ENCODE measurements around the gene KDM5C.

KDM5C gene

DNA sequence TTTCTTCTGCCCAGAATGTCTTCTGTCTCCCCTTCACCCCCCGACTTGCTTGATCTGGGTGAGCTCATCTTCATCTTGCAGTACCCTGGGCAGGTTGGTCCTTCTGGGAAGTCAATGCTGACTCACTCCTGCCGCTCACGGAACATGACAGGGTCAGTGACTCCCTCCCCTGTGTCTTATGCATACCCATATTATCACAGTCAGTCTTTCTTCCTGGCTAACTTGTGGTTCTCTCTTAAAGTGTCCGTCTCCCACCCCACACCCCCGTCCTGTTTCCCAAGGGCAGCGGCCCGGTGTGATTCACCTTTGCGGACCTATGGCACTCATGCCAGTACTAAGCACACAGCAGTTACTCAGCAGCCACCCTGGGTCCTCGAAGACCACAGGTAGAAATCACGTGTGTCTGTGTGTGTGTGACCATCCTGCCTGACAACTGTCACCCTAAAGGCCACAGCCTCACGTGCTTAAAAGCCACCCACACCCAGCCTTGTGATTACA, 38.6 kb upstream of the KDM5C start:
- peak; percentile 44 for DNase-seq (ENCODE audit: low read depth)
- TF ChIP-seq, protein P1, sequence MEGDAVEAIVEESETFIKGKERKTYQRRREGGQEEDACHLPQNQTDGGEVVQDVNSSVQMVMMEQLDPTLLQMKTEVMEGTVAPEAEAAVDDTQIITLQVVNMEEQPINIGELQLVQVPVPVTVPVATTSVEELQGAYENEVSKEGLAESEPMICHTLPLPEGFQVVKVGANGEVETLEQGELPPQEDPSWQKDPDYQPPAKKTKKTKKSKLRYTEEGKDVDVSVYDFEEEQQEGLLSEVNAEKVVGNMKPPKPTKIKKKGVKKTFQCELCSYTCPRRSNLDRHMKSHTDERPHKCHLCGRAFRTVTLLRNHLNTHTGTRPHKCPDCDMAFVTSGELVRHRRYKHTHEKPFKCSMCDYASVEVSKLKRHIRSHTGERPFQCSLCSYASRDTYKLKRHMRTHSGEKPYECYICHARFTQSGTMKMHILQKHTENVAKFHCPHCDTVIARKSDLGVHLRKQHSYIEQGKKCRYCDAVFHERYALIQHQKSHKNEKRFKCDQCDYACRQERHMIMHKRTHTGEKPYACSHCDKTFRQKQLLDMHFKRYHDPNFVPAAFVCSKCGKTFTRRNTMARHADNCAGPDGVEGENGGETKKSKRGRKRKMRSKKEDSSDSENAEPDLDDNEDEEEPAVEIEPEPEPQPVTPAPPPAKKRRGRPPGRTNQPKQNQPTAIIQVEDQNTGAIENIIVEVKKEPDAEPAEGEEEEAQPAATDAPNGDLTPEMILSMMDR (IDR thresholded peaks at IDR 0.05; ENCODE audit: low read length, missing control alignments) = no peak
- H3K4me3 ChIP-seq (replicated peaks; ENCODE audit: low read depth, low read length) = no peak overlapping the region

DNA sequence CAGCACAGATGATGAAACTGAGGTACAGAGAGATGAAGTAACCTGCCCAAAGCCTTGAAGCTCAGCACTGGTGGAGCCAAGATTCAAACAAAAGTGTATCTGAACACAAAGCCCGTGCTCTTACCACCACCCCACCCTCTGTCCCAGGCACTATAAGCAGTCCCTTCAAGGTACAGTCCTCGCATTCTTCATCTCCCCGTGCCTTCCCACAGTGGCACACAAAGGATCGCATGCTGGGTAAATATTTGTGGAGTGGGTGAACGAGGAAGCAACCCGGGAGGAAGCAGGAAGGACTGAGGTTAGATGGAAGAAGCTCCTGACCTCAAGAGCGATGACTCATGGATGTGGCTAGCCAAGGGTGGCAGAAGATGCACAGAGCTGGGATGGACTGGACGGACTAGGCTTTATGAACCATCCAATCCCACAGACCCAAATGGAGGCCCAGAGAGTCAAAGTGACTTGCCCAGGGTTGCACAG, 37.9 kb upstream of the KDM5C start:
- DNase-seq (ENCODE audit: low read depth) = peak; percentile 49
- no peak overlapping the region for H3K4me3 ChIP-seq (replicated peaks; ENCODE audit: low read depth, low read length)
- TF ChIP-seq, protein P1 (IDR thresholded peaks at IDR 0.05; ENCODE audit: low read length, missing control alignments) = no peak

DNA sequence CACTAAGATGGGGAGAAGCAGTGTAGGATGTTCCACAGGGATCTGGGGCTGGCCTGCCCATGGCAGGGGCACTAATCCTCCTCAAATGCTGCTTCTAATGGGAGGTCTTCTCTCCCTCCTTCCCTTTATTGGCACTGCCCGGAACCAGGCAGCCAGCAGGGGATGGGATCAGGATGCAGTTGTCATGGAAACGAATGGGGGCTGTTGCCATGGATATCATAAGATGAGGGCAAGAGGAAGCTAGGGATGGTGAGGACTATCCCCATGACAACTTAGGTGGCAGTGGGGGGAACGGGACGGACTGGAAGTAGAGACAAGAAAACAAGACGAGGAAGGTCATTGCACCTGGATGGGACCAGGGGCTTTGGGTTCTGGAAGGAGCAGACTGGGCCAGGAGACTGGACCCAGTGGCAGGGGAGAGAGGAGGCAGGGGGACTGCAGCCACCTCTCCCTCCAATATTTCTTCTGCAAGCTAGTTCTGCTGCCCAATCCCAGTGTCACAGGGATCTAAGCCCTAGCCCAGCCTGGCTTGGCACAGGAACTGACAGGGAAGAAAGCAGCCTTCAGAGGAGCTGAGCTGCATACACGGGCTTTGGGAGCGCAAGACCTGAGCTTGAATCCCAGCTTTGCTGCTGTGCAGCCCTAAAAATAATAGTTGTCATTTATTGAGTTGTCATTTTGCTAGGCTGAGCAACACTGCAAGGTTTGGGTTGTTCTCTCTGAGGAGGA, 37.3 kb upstream of the KDM5C start:
- DNase-seq (ENCODE audit: low read depth) = no peak
- H3K4me3 ChIP-seq (replicated peaks; ENCODE audit: low read depth, low read length) = no peak overlapping the region
- TF ChIP-seq, protein P1 (IDR thresholded peaks at IDR 0.05; ENCODE audit: low read length, missing control alignments) = no peak

DNA sequence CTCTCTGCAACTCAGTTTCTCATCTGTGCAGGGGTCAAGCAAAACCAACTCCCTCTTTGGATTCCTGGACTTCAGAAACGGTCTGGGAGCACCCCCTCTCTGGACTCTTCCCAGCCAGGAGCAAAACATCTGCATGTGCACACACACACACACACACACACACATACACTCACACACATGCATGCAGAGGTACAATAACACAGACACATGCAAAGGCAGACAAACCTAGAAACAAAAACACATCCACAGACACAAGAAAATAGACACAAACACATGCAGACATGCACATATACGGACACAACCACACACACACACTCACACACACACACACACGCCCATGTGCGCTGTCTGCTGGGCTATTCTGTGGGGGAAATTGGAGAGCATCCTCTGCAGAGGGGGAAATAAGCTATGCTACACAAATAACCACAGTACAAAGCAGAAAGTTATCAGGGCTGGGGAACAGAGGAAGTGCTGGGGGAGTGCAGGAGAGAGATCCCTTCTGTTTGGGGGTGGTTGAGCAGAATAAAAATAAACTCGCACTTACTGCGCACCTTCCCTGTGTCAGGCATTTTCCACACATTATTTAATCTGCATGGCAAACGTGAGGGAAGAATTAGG, 36.5 kb upstream of the KDM5C start:
- H3K4me3 ChIP-seq (replicated peaks; ENCODE audit: low read depth, low read length) = no peak overlapping the region
- TF ChIP-seq, protein P1 (IDR thresholded peaks at IDR 0.05; ENCODE audit: low read length, missing control alignments) = no peak
- peak; percentile 4 for DNase-seq (ENCODE audit: low read depth)

DNA sequence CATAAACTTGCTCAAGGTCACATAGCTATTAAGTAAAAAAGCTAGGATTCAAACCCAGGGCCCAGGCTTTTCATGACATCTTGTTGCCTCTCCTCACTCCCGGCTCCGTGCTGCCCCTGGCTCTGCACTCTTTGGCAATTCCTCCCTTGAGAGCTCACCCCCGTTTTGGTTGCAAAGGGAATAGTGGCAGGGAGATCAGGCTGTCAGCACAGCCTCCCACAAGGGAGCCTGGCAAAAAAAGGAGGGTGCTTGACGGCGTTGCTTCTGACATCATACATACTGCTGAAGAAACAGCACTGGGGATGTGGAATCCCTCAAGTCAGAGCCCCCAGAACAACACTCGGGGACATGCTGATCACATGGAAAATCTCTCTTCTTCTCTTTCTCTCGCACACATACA, 35.8 kb upstream of the KDM5C start:
- TF ChIP-seq, protein P1 (IDR thresholded peaks at IDR 0.05; ENCODE audit: low read length, missing control alignments) = no peak
- H3K4me3 ChIP-seq (replicated peaks; ENCODE audit: low read depth, low read length) = no peak overlapping the region
- DNase-seq (ENCODE audit: low read depth) = no peak

DNA sequence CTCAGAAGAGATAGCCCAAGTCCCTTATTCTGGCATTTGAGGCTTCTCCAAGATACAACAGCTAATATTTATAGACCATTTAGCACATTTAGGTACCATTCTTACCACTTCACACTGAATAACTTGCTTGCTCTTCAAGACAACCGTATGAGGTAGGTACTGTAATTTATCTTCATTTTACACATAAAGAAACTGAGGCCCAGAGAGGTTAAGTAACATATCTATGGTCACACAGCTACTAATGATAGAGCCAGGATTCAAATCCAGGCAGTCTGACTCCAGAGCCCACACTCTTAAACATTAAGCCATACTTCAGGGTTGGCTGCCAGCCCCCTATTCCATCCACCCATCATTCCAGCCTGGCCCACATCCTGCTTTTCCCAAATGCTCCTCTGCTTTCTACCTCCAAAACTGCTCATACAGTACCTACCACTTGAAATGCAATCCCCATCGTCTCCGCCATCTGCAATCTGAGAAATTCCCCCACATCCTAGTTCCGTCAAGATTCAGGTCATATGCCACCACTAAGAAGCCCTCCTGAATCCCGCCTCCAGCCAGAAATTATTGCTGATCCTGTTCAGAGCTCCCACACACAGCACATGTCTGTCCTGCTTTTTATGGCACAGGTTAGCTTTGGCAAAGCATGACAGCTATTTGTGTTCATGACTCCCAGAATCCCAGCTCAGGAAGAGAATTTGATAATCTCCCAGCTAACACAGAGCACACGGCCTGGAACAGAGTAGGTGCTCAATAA, 32.8 kb upstream of the KDM5C start:
- TF ChIP-seq, protein P1 (IDR thresholded peaks at IDR 0.05; ENCODE audit: low read length, missing control alignments) = no peak
- DNase-seq (ENCODE audit: low read depth) = no peak
- no peak overlapping the region for H3K4me3 ChIP-seq (replicated peaks; ENCODE audit: low read depth, low read length)
